Esophagus muscularis mucosa (tissue), 4 donors: Measurements from ENCODE around the gene RABL3.

Experiments used
- EP300 ChIP-seq: sonication (generic); formaldehyde crosslinking; IDR thresholded peaks from one replicate; pipeline ENCODE4 v1.6.1; 2017; ENCODE audit warnings: antibody characterized with exemption
- POLR2A ChIP-seq: fragments of 450-650 bp; IDR thresholded peaks from one replicate; pipeline ENCODE4 v1.6.1; 2017; ENCODE audit warnings: antibody characterized with exemption, moderate library complexity, mild to moderate bottlenecking, low read depth
- POLR2AphosphoS5 ChIP-seq, 2 donors: sonication (generic); formaldehyde crosslinking; IDR thresholded peaks; one replicate each; pipeline ENCODE4 v1.6.1; 2017; ENCODE audit warnings: antibody characterized with exemption in 2 of 2
- TF ChIP-seq, protein P1 (sequence below), 3 experiments: fragments of 200-600 bp in 2 of 3; fragments of 450-650 bp in 1 of 3; sonication (generic) in 2 of 3; IDR thresholded peaks; one replicate each; pipeline ENCODE4 v1.5.1; 2017 to 2019; ENCODE audit warnings: antibody characterized with exemption in 3 of 3, mild to moderate bottlenecking in 2 of 3, moderate library complexity in 1 of 3

- TF ChIP-seq, protein P1, sequence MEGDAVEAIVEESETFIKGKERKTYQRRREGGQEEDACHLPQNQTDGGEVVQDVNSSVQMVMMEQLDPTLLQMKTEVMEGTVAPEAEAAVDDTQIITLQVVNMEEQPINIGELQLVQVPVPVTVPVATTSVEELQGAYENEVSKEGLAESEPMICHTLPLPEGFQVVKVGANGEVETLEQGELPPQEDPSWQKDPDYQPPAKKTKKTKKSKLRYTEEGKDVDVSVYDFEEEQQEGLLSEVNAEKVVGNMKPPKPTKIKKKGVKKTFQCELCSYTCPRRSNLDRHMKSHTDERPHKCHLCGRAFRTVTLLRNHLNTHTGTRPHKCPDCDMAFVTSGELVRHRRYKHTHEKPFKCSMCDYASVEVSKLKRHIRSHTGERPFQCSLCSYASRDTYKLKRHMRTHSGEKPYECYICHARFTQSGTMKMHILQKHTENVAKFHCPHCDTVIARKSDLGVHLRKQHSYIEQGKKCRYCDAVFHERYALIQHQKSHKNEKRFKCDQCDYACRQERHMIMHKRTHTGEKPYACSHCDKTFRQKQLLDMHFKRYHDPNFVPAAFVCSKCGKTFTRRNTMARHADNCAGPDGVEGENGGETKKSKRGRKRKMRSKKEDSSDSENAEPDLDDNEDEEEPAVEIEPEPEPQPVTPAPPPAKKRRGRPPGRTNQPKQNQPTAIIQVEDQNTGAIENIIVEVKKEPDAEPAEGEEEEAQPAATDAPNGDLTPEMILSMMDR (IDR thresholded peaks at IDR 0.05) = no peak
- no peak for TF ChIP-seq POLR2AphosphoS5 (IDR thresholded peaks at IDR 0.05)
- TF ChIP-seq POLR2A = no peak
- TF ChIP-seq EP300 = no peak
Measured at GRCh38 chr3:120749843-120750242, 7.5 kb upstream of the RABL3 start.
